Glutamatergic neuron (in vitro differentiated cells): ENCODE results near the gene OSTM1. TPM values are rescaled to one million over a fixed set of nuclear protein-coding genes. Genes with fewer than 3 reads are reported as not detected.

ENCODE experiments used
- DNase-seq: peaks from one replicate; pipeline ENCODE4 v3.0.0; 2022
- H3K27ac Mint-ChIP-seq: one replicate; pipeline ENCODE4 v1.8.0; 2020; ENCODE audit warnings: mild to moderate bottlenecking, mixed read lengths, inconsistent platforms; ENCODE audit not compliant: unreplicated experiment
- H3K27me3 Mint-ChIP-seq: one replicate; pipeline ENCODE4 v1.8.0; 2020; ENCODE audit warnings: mild to moderate bottlenecking, moderate library complexity, mixed read lengths, inconsistent platforms; ENCODE audit not compliant: unreplicated experiment
- H3K36me3 Mint-ChIP-seq: one replicate; pipeline ENCODE4 v1.8.0; 2020; ENCODE audit warnings: mild to moderate bottlenecking, mixed read lengths, inconsistent platforms; ENCODE audit not compliant: unreplicated experiment
- H3K4me1 Mint-ChIP-seq: one replicate; pipeline ENCODE4 v1.8.0; 2020; ENCODE audit warnings: mild to moderate bottlenecking, low read depth, mixed read lengths, inconsistent platforms; ENCODE audit not compliant: unreplicated experiment
- H3K4me3 Mint-ChIP-seq: one replicate; pipeline ENCODE4 v1.8.0; 2020; ENCODE audit warnings: mild to moderate bottlenecking, mixed read lengths, inconsistent platforms; ENCODE audit not compliant: unreplicated experiment
- H3K9me3 Mint-ChIP-seq: one replicate; pipeline ENCODE4 v1.8.0; 2020; ENCODE audit warnings: mild to moderate bottlenecking, moderate library complexity, mixed read lengths, inconsistent platforms; ENCODE audit not compliant: unreplicated experiment
- CTCF ChIP-seq: fragments of 200-600 bp; sonication (generic); IDR thresholded peaks from one replicate; pipeline ENCODE4 v1.5.0; 2021; ENCODE audit not compliant: partially characterized antibody, unreplicated experiment
- total RNA-seq: library from RNA; stranded (reverse); fragmentation: NEBNext Ultra II Directional; extraction: Animal tissue kit (Norgen Biotek cat#: 25700); gene quantifications from one replicate; pipeline ENCODE4 v1.2.1, GENCODE V29; 2021; ENCODE audit not compliant: unreplicated experiment

OSTM1 gene
- total RNA-seq, 1 donor from 2014 or later: 47.7 TPM

- H3K4me3 Mint-ChIP-seq: no peak overlapping the region
- H3K4me1 Mint-ChIP-seq: peaks cover 17% of the 10 kb centered on the region
- DNase-seq: no peak
- peaks cover 4% of the 10 kb centered on the region for H3K27me3 Mint-ChIP-seq
- no peak for TF ChIP-seq CTCF
- H3K36me3 Mint-ChIP-seq: no peaks in the 10 kb centered on the region
- peaks cover 3% of the 10 kb centered on the region for H3K9me3 Mint-ChIP-seq
- no peak overlapping the region for H3K27ac Mint-ChIP-seq
Measured at GRCh38 chr6:108108374-108108773, 33.8 kb upstream of the OSTM1 start.

GRCh38 chr6:108107102-108107501, 32.6 kb upstream of the OSTM1 start:
- Mint-ChIP-seq H3K27ac (peak overlapping the region; percentile 100), H3K4me3 (peak overlapping the region; percentile 3), H3K36me3 (no peaks in the 10 kb centered on the region), H3K27me3 (peaks cover 2% of the 10 kb centered on the region), H3K9me3 (peaks cover 3% of the 10 kb centered on the region), H3K4me1 (peaks cover 24% of the 10 kb centered on the region)
- TF ChIP-seq CTCF: no peak
- no peak for DNase-seq

- peak overlapping the region; percentile 79 for H3K4me3 Mint-ChIP-seq
- DNase-seq: no peak
- H3K9me3 Mint-ChIP-seq: peaks cover 3% of the 10 kb centered on the region
- H3K36me3 Mint-ChIP-seq: no peaks in the 10 kb centered on the region
- H3K27ac Mint-ChIP-seq: peak overlapping the region; percentile 100
- no peaks in the 10 kb centered on the region for H3K27me3 Mint-ChIP-seq
- TF ChIP-seq CTCF: no peak
- H3K4me1 Mint-ChIP-seq: peaks cover 24% of the 10 kb centered on the region
Measured at GRCh38 chr6:108106694-108107093, 32.2 kb upstream of the OSTM1 start.

- DNase-seq: peak; percentile 52
- Mint-ChIP-seq H3K4me3 (peak overlapping the region; percentile 79), H3K4me1 (peaks cover 24% of the 10 kb centered on the region), H3K36me3 (no peaks in the 10 kb centered on the region), H3K9me3 (peaks cover 2% of the 10 kb centered on the region), H3K27ac (peak overlapping the region; percentile 100), H3K27me3 (no peaks in the 10 kb centered on the region)
- TF ChIP-seq CTCF: no peak
Measured at GRCh38 chr6:108106261-108106660, 31.7 kb upstream of the OSTM1 start.

GRCh38 chr6:108105571-108105970, 31.0 kb upstream of the OSTM1 start:
- Mint-ChIP-seq H3K27me3 (no peaks in the 10 kb centered on the region), H3K4me1 (peaks cover 27% of the 10 kb centered on the region), H3K27ac (peak overlapping the region; percentile 100), H3K9me3 (no peaks in the 10 kb centered on the region), H3K36me3 (no peaks in the 10 kb centered on the region), H3K4me3 (no peak overlapping the region)
- no peak for DNase-seq
- TF ChIP-seq CTCF: no peak
